Measurements from ENCODE around the gene AUTS2.
"Not testable (repeated sequence)": the region's sequence is repeated elsewhere in the genome, so short reads cannot be mapped to it uniquely, and the experiment has no call there.

Gene AUTS2

DNA sequence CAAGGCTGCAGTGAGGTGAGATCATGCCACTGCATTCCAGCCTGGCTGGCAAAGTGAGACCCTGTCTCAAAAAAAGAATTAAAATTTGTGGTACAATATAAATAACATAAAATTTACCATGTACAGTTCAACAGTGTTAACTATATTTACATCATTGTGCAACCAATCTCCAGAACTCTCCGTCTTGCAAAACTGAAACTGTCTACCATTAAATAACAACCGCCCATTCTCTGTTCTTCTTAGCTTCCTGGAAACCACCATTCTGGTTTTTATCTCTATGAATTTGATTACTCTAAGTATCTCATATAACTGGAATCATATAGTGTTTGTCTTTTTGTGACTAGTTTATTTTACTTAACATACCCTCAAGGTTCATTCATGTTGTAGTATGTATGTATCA, 167.6 kb downstream of the AUTS2 start:
- DNase-seq = no peak

GRCh38 chr7:69768986-69769595, 170.8 kb downstream of the AUTS2 start:
- no peak for DNase-seq

- no peak for DNase-seq
Measured at GRCh38 chr7:69769826-69770225, 171.6 kb downstream of the AUTS2 start.

DNA sequence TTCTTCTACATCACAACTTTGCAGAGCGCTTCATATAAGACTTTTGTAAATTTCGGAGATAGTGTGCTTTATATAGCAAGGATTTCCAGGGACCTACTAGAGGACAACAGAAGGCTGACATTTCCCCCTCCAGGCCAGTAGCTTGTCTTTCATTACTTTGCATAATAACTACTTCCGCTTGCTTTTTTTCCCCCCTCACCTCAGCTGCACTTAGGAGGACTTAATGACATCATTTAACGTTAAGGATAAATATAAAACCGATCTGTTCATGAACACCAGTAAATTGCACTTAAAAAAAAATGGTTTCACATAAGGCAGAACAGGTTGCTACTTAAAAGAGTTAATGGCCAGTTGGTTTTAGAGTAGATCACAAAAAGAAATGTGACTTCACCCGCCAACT, 172.3 kb downstream of the AUTS2 start:
- DNase-seq = peak; percentile 28

DNA sequence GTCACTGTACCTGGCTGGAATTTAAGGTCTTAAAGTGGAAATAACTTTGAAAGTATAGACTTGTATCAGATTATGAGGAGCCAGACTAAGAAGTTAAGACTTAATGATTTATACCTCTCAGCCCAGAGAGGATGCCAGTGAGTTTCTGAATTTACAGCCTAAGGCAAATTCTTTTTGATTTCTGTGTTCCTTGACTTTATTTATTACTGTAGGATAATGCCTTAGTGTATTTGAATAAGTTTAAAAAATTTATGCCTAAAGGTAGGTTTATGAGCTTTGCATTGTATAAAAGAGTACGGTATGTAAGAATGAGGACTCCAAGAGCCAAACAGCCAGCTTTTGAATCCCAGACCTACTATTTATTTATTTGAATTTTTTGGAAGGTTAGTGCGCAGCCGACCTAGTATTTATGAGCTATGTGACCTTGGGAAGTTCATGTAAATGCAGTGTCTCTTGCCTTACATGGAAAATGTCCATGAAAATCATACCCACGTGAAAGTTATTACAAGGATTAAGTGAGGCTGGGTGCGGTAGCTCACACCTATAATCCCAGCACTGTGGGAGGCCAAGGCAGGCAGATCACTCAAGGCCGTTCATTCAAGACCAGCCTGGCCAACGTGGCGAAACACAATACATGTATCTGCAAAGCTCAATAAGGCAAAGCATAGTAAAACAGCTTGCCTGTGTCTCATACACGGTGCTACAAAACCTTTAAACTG, 174.6 kb downstream of the AUTS2 start:
- DNase-seq = peak; percentile 69

GRCh38 chr7:69773535-69774225, 175.4 kb downstream of the AUTS2 start:
- DNase-seq = peak; percentile 42

- DNase-seq = peak; percentile 89
Measured at GRCh38 chr7:69775231-69775771, 177.0 kb downstream of the AUTS2 start.

DNA sequence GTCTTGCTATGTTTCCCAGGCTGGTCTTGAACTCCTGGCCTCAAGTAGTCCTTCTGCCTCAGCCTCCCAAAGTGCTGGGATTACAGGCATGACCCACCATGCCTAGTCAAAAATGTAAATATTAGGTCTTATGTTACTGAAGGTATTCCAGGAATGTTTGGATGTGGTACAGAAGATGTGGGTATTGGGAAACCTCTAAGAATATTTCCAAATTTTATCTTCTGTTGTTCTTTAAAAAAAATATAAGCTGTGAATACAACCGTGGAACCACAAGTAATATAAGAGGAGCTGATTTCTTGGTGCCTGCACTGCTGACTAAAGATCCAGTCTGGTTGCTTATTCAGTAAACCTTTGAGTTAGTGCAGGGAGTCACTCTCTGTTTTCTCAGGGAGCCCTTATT, 178.3 kb downstream of the AUTS2 start:
- no peak for DNase-seq

GRCh38 chr7:69778138-69778537, 179.9 kb downstream of the AUTS2 start:
- DNase-seq = no peak

DNA sequence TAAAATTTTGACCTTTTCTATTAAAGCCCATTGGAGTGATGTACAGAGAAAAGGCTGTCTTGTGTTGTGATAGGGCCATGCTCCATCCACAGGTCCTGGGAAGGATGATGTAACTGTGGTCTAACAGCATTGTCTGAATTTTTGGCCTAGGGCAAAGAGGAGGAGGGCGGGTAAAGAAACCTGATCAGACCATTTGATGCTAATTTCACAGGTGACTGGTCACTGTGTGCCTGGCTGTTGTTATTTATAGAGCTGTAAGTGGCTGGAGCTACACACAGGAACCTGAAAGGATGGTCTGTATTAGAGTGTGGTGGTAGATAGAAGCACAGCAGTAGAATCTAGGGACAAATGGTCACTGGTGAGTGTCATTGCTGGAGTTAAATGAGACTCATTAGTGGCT, 182.1 kb downstream of the AUTS2 start:
- DNase-seq = peak; percentile 10

- DNase-seq = no peak
Measured at GRCh38 chr7:69781412-69781846, 183.2 kb downstream of the AUTS2 start.

GRCh38 chr7:69782917-69783684, 184.8 kb downstream of the AUTS2 start:
- DNase-seq = peak; percentile 27

DNA sequence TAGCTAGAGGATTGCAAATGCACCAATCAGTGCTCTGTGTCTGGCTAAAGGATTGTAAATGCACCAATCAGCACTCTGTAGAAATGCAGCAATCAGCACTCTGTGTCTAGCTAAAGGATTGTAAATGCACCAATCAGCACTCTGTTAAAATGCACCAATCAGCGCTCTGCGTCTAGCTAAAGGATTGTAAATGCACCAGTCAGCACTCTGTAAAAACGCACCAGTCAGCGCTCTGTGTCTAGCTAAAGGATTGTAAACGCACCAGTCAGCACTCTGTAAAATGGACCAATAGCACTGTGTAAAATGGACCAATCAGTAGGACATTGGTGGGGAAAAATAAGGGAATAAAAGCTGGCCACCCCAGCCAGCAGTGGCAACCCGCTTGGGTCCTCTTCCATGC, 187.9 kb downstream of the AUTS2 start:
- DNase-seq = not testable (repeated sequence)

- peak; percentile 16 for DNase-seq
Measured at GRCh38 chr7:69786730-69787395, 188.6 kb downstream of the AUTS2 start.

DNA sequence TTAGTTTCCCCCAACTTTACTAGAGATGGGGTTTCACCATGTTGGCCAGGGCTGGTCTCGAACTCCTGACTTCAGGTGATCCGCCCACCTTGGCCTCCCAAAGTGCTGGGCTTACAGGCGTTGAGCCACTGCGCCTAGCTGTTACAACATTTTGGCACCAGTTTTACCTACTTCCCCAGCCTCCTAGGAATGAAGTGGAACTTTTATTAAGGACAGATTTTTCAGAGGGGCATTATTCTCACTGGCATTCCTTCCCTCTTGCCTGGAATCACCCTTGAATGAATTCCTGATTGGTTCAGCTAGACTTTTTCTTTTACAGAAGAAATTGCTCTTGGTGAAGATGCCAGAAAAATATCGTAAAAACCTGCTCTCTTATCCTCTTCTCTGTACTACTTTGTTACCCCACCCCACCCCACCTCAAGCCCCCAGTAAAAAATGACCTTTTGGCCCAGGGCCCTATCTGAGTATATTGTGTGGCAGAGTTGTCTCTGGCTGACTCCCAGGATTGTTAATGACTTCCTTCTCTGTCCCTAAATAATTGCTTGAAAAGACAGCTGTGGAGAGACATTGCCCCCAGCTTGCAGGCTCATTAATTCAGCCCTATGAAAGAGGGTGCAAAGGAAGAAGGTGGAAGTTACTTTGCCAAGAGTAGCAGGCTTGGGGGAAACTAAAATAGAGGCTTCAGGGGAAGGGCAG, 189.6 kb downstream of the AUTS2 start:
- peak; percentile 22 for DNase-seq

DNA sequence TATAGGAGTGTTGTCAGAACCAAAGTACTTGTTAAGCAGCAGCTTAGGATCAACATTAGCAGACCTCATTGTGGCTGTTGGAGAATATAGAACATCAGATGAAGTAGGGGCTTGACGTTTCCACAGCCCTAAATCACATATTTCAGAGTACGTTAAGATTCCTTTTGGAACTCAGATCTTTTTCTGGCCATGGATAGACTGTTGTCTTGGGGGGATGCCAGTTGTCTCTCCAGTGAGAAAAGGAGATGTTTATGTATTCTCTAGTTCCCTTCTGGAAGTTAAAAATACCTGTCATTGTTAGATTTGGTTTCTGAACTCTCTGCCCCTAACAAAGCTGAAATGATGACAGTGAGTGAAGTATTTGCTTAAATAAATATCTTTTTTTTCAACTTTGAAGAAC, 191.3 kb downstream of the AUTS2 start:
- peak; percentile 12 for DNase-seq

- DNase-seq = no peak
Measured at GRCh38 chr7:69790977-69791724, 192.9 kb downstream of the AUTS2 start.

DNA sequence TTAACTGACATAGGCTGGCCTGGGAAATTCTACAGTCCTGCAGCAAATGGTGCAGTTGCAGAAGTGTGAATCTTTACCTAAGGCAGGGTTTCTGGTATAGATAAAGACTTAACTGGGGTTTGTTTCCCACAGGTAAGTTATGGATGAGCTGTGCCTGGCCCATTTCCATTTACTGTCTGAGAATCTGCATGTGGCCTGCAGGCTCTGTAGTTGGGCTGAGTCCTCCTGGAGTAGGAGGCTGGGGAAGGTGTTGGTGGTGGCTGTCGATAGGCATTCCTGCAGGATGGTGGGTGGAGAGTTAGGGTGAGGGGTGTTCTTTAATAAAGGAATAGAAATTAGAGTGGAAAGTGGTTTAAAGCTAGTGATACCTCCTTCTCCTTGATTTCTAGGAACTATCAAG, 193.5 kb downstream of the AUTS2 start:
- DNase-seq = no peak

GRCh38 chr7:69795932-69796331, 197.7 kb downstream of the AUTS2 start:
- no peak for DNase-seq

- no peak for DNase-seq
Measured at GRCh38 chr7:69796416-69796815, 198.1 kb downstream of the AUTS2 start.

All from NCI-H82 (cell line).